Endothelial cell of umbilical vein (primary cell): ENCODE data around the gene PPP2R2C.

Experiments used
- POLR2A ChIP-seq: IDR thresholded peaks from 2 replicates; pipeline ENCODE4 v1.6.1; 2012; ENCODE audit warnings: low read depth, mild to moderate bottlenecking, control low read depth, low read length
- TF ChIP-seq, protein P1 (sequence below): IDR thresholded peaks from 2 replicates; pipeline ENCODE4 v1.6.1; 2011; ENCODE audit not compliant: insufficient read depth, insufficient read length
- TF ChIP-seq, protein P2 (sequence below), 2 donors: IDR thresholded peaks; 1 replicate in 1 of 2; 2 replicates in 1 of 2; pipeline ENCODE4 v1.5.1; 2011; ENCODE audit warnings: low read length in 2 of 2, mild to moderate bottlenecking in 2 of 2, moderate library complexity in 2 of 2, control low read depth in 1 of 2, inconsistent platforms in 1 of 2, low read depth in 1 of 2; ENCODE audit not compliant: insufficient read depth in 1 of 2; ENCODE audit errors: extremely low read depth in 1 of 2

DNA sequence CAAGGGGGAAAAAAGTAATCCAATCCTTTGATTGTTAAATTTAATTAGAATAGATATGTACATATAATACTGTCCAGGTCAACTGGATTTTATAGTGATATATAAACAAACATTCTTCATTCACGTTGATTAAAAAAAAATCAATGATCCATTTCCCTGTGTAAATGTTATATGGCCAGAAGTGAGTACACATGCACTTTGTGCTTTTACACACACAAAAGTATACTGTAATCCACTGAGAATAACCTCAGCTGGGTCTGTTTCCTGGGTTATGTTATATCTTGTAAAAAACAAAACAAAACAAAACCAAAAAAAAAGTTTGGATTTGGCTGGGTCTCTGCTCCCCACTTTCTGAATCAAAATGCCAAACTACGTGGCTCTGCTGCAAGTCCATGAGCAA is 151.1 kb downstream of the PPP2R2C start:
- TF ChIP-seq POLR2A: no peak
- TF ChIP-seq, protein P1, sequence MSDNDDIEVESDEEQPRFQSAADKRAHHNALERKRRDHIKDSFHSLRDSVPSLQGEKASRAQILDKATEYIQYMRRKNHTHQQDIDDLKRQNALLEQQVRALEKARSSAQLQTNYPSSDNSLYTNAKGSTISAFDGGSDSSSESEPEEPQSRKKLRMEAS: no peak
- TF ChIP-seq, protein P2, sequence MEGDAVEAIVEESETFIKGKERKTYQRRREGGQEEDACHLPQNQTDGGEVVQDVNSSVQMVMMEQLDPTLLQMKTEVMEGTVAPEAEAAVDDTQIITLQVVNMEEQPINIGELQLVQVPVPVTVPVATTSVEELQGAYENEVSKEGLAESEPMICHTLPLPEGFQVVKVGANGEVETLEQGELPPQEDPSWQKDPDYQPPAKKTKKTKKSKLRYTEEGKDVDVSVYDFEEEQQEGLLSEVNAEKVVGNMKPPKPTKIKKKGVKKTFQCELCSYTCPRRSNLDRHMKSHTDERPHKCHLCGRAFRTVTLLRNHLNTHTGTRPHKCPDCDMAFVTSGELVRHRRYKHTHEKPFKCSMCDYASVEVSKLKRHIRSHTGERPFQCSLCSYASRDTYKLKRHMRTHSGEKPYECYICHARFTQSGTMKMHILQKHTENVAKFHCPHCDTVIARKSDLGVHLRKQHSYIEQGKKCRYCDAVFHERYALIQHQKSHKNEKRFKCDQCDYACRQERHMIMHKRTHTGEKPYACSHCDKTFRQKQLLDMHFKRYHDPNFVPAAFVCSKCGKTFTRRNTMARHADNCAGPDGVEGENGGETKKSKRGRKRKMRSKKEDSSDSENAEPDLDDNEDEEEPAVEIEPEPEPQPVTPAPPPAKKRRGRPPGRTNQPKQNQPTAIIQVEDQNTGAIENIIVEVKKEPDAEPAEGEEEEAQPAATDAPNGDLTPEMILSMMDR (IDR thresholded peaks at IDR 0.05; ENCODE audit: extremely low read depth in 1 of 2, insufficient read depth in 1 of 2, low read depth in 1 of 2, low read length in 2 of 2): no peak
